Measurements from ENCODE around the gene RCSD1.

RCSD1 gene

GRCh38 chr1:167654975-167655575 is 25.0 kb downstream of the RCSD1 start:
- Histone ChIP-seq H3K9ac (ENCODE audit: low read length) (no peak overlapping the region), H3K9me3 (ENCODE audit: insufficient read depth, low read length) (no peaks in the 10 kb centered on the region), H3K36me3 (ENCODE audit: low read length) (no peaks in the 10 kb centered on the region), H4K20me1 (ENCODE audit: low read depth, low read length) (no peaks in the 10 kb centered on the region), H3K4me2 (ENCODE audit: low read depth, low read length, poor library complexity, severe bottlenecking) (no peak overlapping the region), H3K27me3 (ENCODE audit: low read length) (no peaks in the 10 kb centered on the region), H3K79me2 (ENCODE audit: insufficient read depth, low read length) (peaks cover 53% of the 10 kb centered on the region), H2AFZ (ENCODE audit: low read depth, low read length, severe bottlenecking) (no peak overlapping the region), H3K9me2 (replicated peaks; ENCODE audit: insufficient read depth, low read length) (no peaks in the 10 kb centered on the region), H3K27ac (ENCODE audit: low read depth, low read length) (no peak overlapping the region), H3F3A (ENCODE audit: insufficient read depth) (no peaks in the 10 kb centered on the region), H3K4me3 (ENCODE audit: insufficient read depth, low read length, poor library complexity, severe bottlenecking) (no peak overlapping the region)
- TF ChIP-seq CTCF (IDR thresholded peaks at IDR 0.05; ENCODE audit: insufficient read depth, low read length, poor library complexity, severe bottlenecking): no peak
- no peak for TF ChIP-seq EZH2phosphoT487 (conservative IDR thresholded peaks at IDR 0.05; ENCODE audit: low read length)

DNA sequence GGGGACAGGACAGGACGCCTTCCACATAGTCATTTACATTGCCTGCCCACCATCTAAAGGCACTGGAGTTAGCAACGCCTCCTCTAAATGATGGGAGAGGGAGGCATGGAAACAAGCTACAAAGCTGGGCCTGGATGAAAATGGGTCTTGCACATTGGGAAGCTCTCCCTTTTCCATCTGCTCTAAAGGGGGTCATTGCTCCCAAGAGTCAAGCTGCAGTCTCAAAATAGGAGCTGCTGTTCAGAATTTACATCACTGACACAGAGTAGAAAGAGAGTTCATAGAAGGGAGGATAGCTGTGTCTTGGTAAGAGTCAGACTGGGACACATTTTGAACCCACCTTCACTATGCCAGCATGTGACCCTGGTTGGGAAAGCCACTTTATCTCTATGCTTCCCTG is 26.6 kb downstream of the RCSD1 start:
- Histone ChIP-seq H4K20me1 (ENCODE audit: low read depth, low read length) (no peaks in the 10 kb centered on the region), H3K4me2 (ENCODE audit: low read depth, low read length, poor library complexity, severe bottlenecking) (no peak overlapping the region), H3K9me2 (replicated peaks; ENCODE audit: insufficient read depth, low read length) (no peaks in the 10 kb centered on the region), H3K9ac (ENCODE audit: low read length) (no peak overlapping the region), H3K4me3 (ENCODE audit: insufficient read depth, low read length, poor library complexity, severe bottlenecking) (no peak overlapping the region), H3F3A (ENCODE audit: insufficient read depth) (no peaks in the 10 kb centered on the region), H3K27me3 (ENCODE audit: low read length) (no peaks in the 10 kb centered on the region), H3K79me2 (ENCODE audit: insufficient read depth, low read length) (peaks cover 42% of the 10 kb centered on the region), H3K9me3 (ENCODE audit: insufficient read depth, low read length) (no peaks in the 10 kb centered on the region), H3K27ac (ENCODE audit: low read depth, low read length) (no peak overlapping the region), H3K36me3 (ENCODE audit: low read length) (no peaks in the 10 kb centered on the region), H2AFZ (ENCODE audit: low read depth, low read length, severe bottlenecking) (no peak overlapping the region)
- TF ChIP-seq EZH2phosphoT487 (conservative IDR thresholded peaks at IDR 0.05; ENCODE audit: low read length) (no peak), CTCF (IDR thresholded peaks at IDR 0.05; ENCODE audit: insufficient read depth, low read length, poor library complexity, severe bottlenecking) (no peak)

DNA sequence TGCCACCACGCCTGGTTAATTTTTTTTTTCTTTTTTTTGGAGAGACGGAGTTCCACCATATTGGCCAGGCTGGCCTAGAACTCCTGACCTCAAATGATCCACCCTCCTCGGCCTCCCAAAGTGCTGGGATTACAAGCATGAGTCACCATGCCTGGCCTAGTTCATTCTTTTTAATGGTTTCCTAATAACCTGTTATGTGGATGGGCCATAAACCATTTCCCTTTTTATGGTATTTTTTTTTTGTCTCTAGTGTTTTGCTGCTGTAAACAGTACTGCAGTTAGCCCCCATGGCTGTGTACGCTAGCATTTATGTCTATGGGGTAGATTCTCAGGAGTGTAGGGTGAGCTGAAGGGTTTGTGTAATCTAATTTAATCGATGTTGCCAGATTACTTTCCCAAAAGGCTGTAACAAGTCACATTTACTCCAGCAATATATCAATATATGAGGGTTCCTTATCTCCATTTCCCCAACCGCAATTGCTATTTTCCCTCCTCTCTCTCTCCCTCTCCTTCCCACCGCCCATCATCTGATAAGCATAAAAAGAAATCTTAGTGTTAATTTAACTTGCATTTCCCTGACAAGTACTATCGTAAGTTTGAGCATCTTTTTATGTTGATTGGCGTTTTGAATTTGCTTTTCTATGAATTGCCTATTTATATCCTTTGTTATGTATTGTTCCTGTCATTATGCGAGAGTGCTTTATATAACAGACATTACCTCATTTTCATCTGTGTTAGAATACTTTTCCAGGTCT is 28.7 kb downstream of the RCSD1 start:
- H3K27me3 ChIP-seq (ENCODE audit: low read length): no peaks in the 10 kb centered on the region
- no peak overlapping the region for H3K4me2 ChIP-seq (ENCODE audit: low read depth, low read length, poor library complexity, severe bottlenecking)
- H3K79me2 ChIP-seq (ENCODE audit: insufficient read depth, low read length): peaks cover 26% of the 10 kb centered on the region; the same call in 1 of the 2 replicates
- H3K9ac ChIP-seq (ENCODE audit: low read length): no peak overlapping the region
- no peak overlapping the region for H3K27ac ChIP-seq (ENCODE audit: low read depth, low read length)
- no peak overlapping the region for H2AFZ ChIP-seq (ENCODE audit: low read depth, low read length, severe bottlenecking)
- H3F3A ChIP-seq (ENCODE audit: insufficient read depth): no peaks in the 10 kb centered on the region
- no peaks in the 10 kb centered on the region for H3K9me2 ChIP-seq (replicated peaks; ENCODE audit: insufficient read depth, low read length)
- H3K36me3 ChIP-seq (ENCODE audit: low read length): no peaks in the 10 kb centered on the region
- no peak for TF ChIP-seq CTCF (IDR thresholded peaks at IDR 0.05; ENCODE audit: insufficient read depth, low read length, poor library complexity, severe bottlenecking)
- TF ChIP-seq EZH2phosphoT487 (conservative IDR thresholded peaks at IDR 0.05; ENCODE audit: low read length): no peak
- H3K4me3 ChIP-seq (ENCODE audit: insufficient read depth, low read length, poor library complexity, severe bottlenecking): no peak overlapping the region
- no peaks in the 10 kb centered on the region for H4K20me1 ChIP-seq (ENCODE audit: low read depth, low read length)
- H3K9me3 ChIP-seq (ENCODE audit: insufficient read depth, low read length): no peaks in the 10 kb centered on the region
